Upper lobe of left lung (tissue), 6 donors: Measurements from ENCODE around the gene QKI. TPM values are rescaled to one million over a fixed set of nuclear protein-coding genes. Genes with fewer than 3 reads are reported as not detected.
"Not testable (repeated sequence)": the region's sequence is repeated elsewhere in the genome, so short reads cannot be mapped to it uniquely, and the experiment has no call there.

ENCODE experiments used
- ATAC-seq, 2 donors: fragments of 200-7000 bp; cut with Tn5 transposase; one replicate each; pipeline ENCODE4 v1.9.1; 2022; ENCODE audit warnings: mild to moderate bottlenecking in 2 of 2, moderate library complexity in 2 of 2; ENCODE audit not compliant: low FRiP score in 2 of 2
- DNase-seq, 2 donors: peaks; one replicate each; pipeline ENCODE4 v3.0.0-alpha.2; 2019 to 2020
- H3K27ac ChIP-seq, 4 donors: fragments of 200-600 bp; sonication (generic); one replicate each; pipeline ENCODE4 v1.5.1; 2016 to 2019
- H3K27me3 ChIP-seq, 4 donors: fragments of 200-600 bp; sonication (generic); one replicate each; pipeline ENCODE4 v1.5.1; 2017 to 2019
- H3K36me3 ChIP-seq, 4 donors: fragments of 200-600 bp; sonication (generic); one replicate each; pipeline ENCODE4 v1.5.1; 2016 to 2019
- H3K4me1 ChIP-seq, 4 donors: fragments of 200-600 bp; sonication (generic); one replicate each; pipeline ENCODE4 v1.5.1; 2018 to 2019
- H3K4me3 ChIP-seq, 4 donors: fragments of 200-600 bp; sonication (generic); one replicate each; pipeline ENCODE4 v1.5.1; 2017 to 2019; ENCODE audit warnings: mild to moderate bottlenecking in 2 of 4, moderate library complexity in 1 of 4
- H3K9me3 ChIP-seq, 4 donors: fragments of 200-600 bp; sonication (generic); one replicate each; pipeline ENCODE4 v1.5.1; 2018 to 2019
- EP300 ChIP-seq, 4 donors: sonication (generic); formaldehyde crosslinking; IDR thresholded peaks; one replicate each; pipeline ENCODE4 v1.5.1; 2017; ENCODE audit warnings: antibody characterized with exemption in 4 of 4, control low read depth in 2 of 4
- POLR2A ChIP-seq, 4 donors: fragments of 450-650 bp; IDR thresholded peaks; one replicate each; pipeline ENCODE4 v1.5.1; 2016 to 2017; ENCODE audit warnings: antibody characterized with exemption in 4 of 4, mild to moderate bottlenecking in 2 of 4
- POLR2AphosphoS5 ChIP-seq, 2 donors: sonication (generic); formaldehyde crosslinking; IDR thresholded peaks; one replicate each; pipeline ENCODE4 v1.5.1; 2017; ENCODE audit warnings: antibody characterized with exemption in 2 of 2
- WGBS, 2 donors: methylation state at CpG; one replicate each; pipeline ENCODE4 v1.1.5; 2017 to 2018; 5-methylcytosine and 5-hydroxymethylcytosine counted together
- total RNA-seq, 6 donors: library from RNA; depleted of rRNA in 4 of 6; stranded (reverse); fragments of >200 nt in 4 of 6; gene quantifications; one replicate each; pipeline versions ENCODE4 v1.1.0 to v1.2.1, GENCODE V29; 2016 to 2021
- TF ChIP-seq, protein P1 (sequence below), 6 experiments: fragments of 450-650 bp in 4 of 6; fragments of 200-600 bp in 2 of 6; sonication (generic) in 2 of 6; IDR thresholded peaks; one replicate each; pipeline ENCODE4 v1.5.1; 2016 to 2019; ENCODE audit warnings: antibody characterized with exemption in 6 of 6
- donor health status: DM: no; HTN: no; CAD: no; lungs with moderate emphysema.
- donor health status: DM: no; HTN: yes; CAD: no; lungs with severe emphysema.

The QKI gene
- total RNA-seq, 6 donors from 2014 or later: 181 to 273 (median 226) TPM

DNA sequence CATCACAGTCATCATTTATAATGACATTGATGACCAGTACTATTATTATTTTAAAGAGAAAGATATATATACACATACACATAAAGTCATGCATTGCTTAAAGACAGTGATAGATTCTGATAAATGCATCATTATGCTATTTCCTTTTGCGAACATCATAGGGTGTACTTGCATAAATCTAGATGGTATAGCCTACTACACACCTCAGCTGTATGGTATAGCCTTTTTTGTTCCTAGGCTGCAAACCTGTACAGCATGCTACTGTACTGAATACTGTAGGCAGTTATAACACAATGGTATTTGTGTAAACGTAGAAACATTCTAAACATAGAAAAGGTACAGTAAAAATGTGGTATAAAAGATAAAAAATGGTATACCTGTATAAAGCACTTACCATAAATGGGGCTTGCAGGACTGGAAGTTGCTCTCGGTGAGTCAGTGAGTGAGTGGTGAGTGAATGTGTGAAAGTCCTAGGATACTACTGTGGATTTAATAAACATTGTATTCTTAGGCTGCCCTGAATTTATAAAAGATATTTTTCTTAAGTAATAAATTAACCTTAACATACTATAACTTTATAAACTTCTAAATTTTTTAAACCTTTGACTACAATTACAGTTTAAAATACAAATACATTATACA lies 23.9 kb downstream of the QKI start:
- no peaks in the 10 kb centered on the region for H3K9me3 ChIP-seq
- DNase-seq (no peak), ATAC-seq (no peak)
- H3K4me3 ChIP-seq: no peak overlapping the region
- peaks cover 26 to 76% (median 66%) of the 10 kb centered on the region in 4 donors for H3K4me1 ChIP-seq
- no peaks in the 10 kb centered on the region for H3K36me3 ChIP-seq
- TF ChIP-seq POLR2A (IDR thresholded peaks at IDR 0.05): no peak
- H3K27ac ChIP-seq: no peak overlapping the region
- no peaks in the 10 kb centered on the region for H3K27me3 ChIP-seq
- 51 to 68% methylated on average over 3 of the region's 3 CpGs for WGBS, 2 donors

DNA sequence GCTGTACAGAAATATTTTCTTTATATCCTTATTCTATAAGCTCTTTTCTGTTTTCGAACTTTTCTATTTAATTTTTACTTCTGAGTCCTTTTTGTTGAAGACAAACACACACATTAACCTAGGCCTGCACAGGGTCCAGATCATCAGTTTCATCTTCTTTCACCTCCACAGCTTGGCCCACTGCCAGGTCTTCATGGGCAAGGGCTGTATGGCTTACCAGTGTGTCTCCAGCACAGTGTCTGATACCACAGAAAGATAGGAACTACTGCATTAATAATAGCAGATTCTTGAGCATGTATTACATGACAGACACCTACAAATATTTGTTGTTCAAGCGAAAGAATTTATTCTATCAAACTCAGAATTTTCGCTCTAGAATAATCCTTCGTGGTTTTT lies 24.4 kb downstream of the QKI start:
- Histone ChIP-seq H3K36me3 (no peaks in the 10 kb centered on the region), H3K4me1 (peaks cover 26 to 77% (median 64%) of the 10 kb centered on the region in 4 donors), H3K27ac (no peak overlapping the region), H3K27me3 (no peaks in the 10 kb centered on the region), H3K9me3 (no peaks in the 10 kb centered on the region), H3K4me3 (no peak overlapping the region)
- 89 to 91% methylated on average over 4 of the region's 4 CpGs for WGBS, 2 donors
- ATAC-seq: no peak
- no peak for TF ChIP-seq EP300 (IDR thresholded peaks at IDR 0.05)
- TF ChIP-seq POLR2AphosphoS5 (IDR thresholded peaks at IDR 0.05): no peak
- TF ChIP-seq, protein P1, sequence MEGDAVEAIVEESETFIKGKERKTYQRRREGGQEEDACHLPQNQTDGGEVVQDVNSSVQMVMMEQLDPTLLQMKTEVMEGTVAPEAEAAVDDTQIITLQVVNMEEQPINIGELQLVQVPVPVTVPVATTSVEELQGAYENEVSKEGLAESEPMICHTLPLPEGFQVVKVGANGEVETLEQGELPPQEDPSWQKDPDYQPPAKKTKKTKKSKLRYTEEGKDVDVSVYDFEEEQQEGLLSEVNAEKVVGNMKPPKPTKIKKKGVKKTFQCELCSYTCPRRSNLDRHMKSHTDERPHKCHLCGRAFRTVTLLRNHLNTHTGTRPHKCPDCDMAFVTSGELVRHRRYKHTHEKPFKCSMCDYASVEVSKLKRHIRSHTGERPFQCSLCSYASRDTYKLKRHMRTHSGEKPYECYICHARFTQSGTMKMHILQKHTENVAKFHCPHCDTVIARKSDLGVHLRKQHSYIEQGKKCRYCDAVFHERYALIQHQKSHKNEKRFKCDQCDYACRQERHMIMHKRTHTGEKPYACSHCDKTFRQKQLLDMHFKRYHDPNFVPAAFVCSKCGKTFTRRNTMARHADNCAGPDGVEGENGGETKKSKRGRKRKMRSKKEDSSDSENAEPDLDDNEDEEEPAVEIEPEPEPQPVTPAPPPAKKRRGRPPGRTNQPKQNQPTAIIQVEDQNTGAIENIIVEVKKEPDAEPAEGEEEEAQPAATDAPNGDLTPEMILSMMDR (IDR thresholded peaks at IDR 0.05): no peak
- no peak for TF ChIP-seq POLR2A (IDR thresholded peaks at IDR 0.05)
- no peak for DNase-seq

DNA sequence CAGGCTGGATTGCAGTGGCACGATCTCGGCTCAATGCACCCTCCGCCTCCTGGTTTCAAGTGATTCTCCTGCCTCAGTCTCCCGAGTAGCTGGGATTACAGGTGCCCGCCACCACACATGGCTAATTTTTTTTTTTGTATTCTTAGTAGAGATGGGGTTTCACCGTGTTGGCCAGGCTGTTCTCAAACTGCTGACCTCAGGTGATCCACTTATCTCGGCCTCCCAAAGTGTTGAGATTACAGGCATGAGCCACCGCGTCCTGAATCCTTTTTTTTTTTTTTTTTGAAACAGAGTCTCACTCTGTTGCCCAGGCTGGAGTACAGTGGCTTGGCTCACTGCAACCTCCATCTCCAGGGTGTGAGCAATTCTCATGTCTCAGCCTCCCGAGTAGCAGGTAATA lies 24.9 kb downstream of the QKI start:
- DNase-seq, H3K27me3 ChIP-seq, ATAC-seq, H3K9me3 ChIP-seq, H3K36me3 ChIP-seq, H3K4me3 ChIP-seq, H3K27ac ChIP-seq: not testable (repeated sequence)
- 81 to 91% methylated on average over 10 of the region's 10 CpGs for WGBS, 2 donors
- H3K4me1 ChIP-seq: peaks cover 26 to 78% (median 63%) of the 10 kb centered on the region in 4 donors

DNA sequence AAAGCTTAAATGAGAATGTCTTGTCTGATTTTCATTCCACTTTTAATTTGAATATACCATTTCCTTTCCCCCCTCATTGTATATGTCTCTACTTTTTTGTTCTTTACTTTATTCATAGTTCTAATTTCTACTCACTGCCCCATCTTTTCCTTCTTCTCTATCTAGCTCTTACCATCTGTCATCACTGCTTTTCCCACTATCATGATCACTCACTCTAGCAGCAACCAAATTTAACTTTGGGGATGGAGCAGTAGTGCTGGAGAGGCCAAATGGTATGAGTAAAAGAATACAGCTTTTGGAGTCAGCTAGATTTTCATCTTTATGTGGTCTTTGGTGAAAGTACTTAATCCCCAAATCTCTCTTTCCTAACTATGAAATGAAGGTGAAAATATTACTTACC lies 25.5 kb downstream of the QKI start:
- no peak for DNase-seq

DNA sequence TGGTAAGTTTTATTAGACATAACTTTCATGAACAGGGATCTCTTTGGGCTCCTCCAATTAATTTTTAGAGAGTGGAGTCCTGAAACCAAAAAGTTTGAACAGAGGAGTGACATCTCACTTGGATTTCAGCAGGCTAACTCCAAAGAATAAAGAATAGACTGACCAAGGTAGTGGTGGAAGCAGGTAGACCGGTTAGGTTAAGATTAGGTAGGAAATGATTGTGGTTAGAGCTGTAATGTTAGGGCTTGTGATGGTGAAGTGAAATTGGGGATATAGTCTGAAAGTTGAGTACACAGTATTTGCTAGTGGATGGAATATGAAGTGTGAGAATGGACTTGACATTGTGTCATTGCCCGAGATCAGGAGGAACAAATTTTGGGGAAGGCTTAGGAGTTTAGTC lies 27.8 kb downstream of the QKI start:
- TF ChIP-seq, protein P1 (IDR thresholded peaks at IDR 0.05): no peak
- TF ChIP-seq POLR2A (IDR thresholded peaks at IDR 0.05): no peak
- no peak for DNase-seq
- Histone ChIP-seq H3K4me3 (no peak overlapping the region), H3K4me1 (peaks cover 29 to 70% (median 44%) of the 10 kb centered on the region in 4 donors), H3K27me3 (no peaks in the 10 kb centered on the region), H3K36me3 (no peaks in the 10 kb centered on the region), H3K9me3 (no peaks in the 10 kb centered on the region), H3K27ac (no peak overlapping the region)
- WGBS, 2 donors: 68 to 75% methylated on average over 2 of the region's 2 CpGs
- ATAC-seq: peak in 1 of 2 donors; percentile 24

More for the DNA sequence above, 25.5 kb downstream of the QKI start:
- Histone ChIP-seq H3K27me3 (no peaks in the 10 kb centered on the region), H3K36me3 (no peaks in the 10 kb centered on the region), H3K27ac (no peak overlapping the region), H3K9me3 (no peaks in the 10 kb centered on the region), H3K4me3 (no peak overlapping the region), H3K4me1 (peaks cover 26 to 79% (median 60%) of the 10 kb centered on the region in 4 donors)
- TF ChIP-seq POLR2AphosphoS5 (IDR thresholded peaks at IDR 0.05) (no peak), POLR2A (IDR thresholded peaks at IDR 0.05) (no peak), EP300 (IDR thresholded peaks at IDR 0.05) (no peak)
- TF ChIP-seq, protein P1 (IDR thresholded peaks at IDR 0.05): no peak
- ATAC-seq: no peak

DNA sequence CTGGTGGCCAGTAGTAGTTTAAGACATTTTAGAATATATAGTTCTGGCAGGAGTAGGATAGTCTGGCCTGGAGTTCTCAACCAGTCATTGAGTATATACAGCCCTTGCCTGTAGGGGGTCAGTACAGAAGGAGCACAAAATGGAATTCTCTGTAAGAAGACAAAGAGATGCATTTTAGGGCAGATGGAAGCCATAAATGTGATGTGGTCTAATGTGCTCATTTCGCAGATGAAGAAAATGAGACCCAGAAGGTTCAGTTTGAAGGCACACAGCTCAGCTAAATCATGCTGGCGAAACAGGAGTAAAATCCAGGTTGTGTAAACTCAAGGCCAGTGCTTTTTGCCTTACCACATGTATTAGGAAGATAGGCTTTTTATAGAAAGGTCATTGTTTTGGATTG lies 29.6 kb downstream of the QKI start:
- no peaks in the 10 kb centered on the region for H3K36me3 ChIP-seq
- no peak overlapping the region for H3K4me3 ChIP-seq
- no peaks in the 10 kb centered on the region for H3K27me3 ChIP-seq
- H3K27ac ChIP-seq: no peak overlapping the region
- H3K4me1 ChIP-seq: peaks cover 19 to 62% (median 33%) of the 10 kb centered on the region in 4 donors
- TF ChIP-seq POLR2AphosphoS5 (IDR thresholded peaks at IDR 0.05): no peak
- no peak for TF ChIP-seq POLR2A (IDR thresholded peaks at IDR 0.05)
- TF ChIP-seq, protein P1 (IDR thresholded peaks at IDR 0.05): peak in 1 of 6 experiments; percentile 10
- 79 to 88% methylated on average over 2 of the region's 2 CpGs for WGBS, 2 donors
- no peaks in the 10 kb centered on the region for H3K9me3 ChIP-seq
- no peak for ATAC-seq
- no peak for DNase-seq
